SHP77 (cell line): Measurements from ENCODE around the gene GGN.
"Not testable (repeated sequence)": the region's sequence is repeated elsewhere in the genome, so short reads cannot be mapped to it uniquely, and the experiment has no call there.

Experiments used
- DNase-seq, 2 experiments: peaks; one replicate each; lab custom pipeline; 2025; lab: John Stamatoyannopoulos, UW

Gene GGN

GRCh38 chr19:38386971-38387549 lies 774 bp downstream of the GGN start:
- DNase-seq: no peak

DNA sequence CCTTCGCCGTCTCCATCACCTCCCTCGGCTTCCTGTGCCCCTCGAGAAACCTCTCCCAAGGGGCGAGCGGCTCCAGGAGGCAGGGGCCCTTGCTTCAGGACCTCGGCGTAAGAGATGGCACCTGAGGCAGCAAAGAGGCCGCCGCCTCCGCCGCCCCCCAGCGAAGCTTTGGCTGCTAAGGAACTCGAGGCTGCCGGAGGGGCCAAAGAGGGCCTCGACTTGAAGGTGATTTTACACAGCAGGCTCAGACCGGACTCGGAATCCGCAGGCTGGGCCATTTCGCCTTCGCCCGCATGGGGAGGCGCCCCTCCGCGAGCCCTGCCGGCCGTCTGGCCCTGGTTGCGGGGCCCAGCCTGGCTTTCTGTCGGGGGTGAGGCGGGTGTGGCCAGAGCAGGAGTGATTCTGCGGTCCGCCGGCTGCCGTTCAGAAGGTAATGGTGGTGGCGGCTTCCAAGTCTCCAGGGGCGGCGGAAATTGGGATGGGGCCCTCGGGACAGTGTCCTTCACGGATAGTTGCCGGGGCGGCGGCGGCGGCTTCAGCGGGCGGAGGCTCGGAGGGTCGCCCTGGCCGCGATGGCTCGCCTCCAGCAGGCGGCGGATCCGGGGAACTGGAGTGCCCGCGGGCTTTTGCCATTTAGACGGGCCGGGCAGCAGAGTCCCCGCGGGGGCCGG lies 1.4 kb downstream of the GGN start:
- DNase-seq: no peak

DNA sequence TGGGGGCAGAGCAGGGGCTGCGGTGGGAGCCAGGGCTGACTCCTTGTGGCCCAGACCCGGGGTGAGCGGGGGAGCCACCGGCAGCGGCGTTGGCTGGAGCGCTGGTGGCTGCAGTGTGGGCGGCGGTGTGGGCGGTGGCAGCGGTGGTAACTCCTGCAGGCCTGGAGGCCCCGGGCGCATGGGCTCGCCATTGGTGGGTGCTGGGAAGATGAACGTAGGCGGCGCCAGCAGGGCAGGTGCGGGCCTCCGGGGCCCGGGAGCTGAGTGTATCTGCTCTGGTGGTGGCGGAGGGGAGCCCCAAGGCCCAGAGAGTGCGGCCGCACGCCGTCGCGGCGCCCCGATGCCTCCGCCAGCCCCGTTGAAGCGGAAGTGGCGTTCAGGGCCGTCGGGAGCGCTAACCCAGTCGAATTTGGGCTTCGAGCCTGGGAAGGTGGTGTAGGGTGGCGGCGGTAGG lies 2.0 kb downstream of the GGN start:
- no peak for DNase-seq

- DNase-seq: no peak
Observed at GRCh38 chr19:38385057-38385803, 2.6 kb downstream of the GGN start.

DNA sequence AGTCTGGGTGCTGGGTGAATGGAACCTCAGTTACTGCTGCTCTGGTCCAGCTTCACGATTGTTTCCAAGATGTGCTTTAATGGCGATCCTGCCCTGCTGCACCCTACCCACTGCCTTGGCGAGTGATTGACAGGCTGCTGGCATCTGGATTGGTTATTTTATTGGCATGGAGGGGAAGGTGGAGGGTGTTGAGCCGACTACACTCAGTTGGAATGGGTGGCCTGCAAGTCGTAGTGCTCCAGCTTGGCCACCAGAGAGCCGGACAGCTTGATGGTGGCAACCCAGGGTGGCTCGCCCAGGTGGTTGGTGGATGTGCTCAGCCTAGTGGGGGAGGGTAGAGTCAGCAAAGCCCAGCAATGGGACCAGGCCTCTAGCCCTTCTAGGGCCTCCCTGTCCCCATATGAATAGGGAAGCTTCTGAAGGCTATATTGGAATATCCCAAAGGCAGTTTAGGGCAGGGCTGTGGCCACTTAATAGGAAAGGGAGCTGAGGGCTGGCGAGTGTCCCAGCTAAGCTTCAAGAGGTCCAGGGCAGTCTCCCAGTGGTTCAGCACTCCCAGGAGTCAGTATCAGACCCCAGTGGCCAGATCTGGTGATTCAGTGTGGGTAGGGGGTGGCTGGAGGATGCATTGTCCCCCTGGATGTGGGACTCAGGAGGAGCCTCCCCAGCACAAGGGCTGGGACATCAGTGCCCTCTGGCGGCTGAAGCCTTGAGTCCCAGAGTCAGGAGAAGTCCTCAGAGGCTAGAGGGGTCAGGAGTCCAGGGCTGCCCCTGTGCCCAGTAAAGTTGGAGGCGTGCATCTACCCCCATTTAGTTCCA lies 3.4 kb downstream of the GGN start:
- DNase-seq: peak; percentile 32 to 41

DNA sequence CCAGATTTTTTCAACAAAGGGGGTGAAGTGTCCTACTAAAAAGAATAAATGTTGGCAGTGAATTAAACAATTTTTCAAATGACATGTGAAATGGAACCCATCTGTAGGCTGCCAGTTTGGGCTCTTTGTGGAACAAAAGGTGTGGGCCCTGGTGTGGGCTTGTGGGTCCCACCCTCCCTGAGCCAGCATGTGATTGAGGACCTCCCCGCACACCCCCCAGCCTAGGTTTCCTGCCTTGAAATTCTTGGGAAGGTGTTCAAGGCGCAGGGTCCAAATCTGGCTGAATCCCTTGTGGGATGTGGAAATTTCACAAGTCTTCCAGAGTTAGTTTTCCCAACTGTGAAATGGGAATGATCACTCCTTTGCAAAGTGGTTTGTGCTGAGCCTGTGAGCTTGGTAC lies 4.1 kb downstream of the GGN start:
- no peak for DNase-seq

DNA sequence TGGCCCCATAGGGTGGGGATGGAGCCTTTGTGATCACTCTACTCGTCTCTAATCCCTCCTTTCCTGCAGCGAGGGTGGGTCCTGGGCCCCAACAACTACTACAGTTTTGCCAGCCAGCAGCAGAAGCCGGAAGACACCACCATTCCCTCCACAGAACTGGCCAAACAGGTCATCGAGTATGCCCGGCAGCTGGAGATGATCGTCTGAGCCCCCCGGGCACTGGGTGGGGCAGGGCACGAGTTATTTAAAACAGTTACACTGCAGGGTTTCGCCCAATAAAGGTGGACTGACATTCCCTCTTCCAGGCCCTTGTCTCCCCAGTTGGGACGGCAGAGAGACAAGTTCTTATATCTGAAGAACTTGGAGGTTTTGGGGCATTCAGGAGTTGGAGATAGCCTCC lies 4.7 kb downstream of the GGN start:
- no peak for DNase-seq

GRCh38 chr19:38381138-38381537 lies 6.7 kb downstream of the GGN start:
- DNase-seq: no peak

GRCh38 chr19:38378866-38379265 lies 9.0 kb downstream of the GGN start:
- no peak for DNase-seq

DNA sequence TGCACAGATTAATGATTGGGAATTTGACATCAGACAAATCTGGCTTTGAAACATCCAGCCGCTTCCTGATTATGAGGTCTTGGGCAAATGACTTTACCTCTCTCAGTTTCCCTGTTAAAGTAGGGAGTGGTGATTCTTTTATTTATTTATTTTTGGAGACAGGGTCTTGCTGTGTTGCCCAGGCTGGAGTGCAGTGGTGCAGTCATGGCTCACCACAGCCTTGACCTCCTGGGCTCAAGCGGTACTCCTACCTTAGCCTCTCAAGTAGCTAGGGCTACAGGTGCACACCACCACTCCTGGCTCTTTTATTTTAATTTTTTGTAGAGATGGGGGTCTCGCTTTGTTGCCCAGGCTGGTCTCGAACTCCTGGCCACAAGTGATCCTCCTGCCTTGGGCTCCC lies 10.8 kb downstream of the GGN start:
- no peak for DNase-seq

DNA sequence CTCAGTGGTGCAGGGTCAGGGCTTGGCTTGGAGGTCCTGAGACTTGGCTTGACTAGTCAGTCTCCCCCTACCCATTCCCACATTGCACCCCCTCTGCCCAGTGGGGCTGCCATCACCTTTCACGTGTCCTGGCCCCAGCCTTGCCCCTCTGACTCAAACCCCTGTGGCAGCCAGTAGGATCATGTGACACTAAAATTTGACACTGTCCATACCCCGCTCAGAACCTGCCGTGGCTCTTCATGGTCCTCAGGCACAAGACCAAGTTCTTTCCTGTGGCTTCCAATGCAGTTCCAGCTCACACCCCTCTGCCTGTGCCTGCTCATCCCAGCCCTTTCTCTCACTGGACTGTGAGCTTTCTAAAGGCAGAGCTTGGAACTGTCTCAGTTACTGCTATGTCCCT lies 11.3 kb downstream of the GGN start:
- DNase-seq: no peak

- DNase-seq: no peak
Observed at GRCh38 chr19:38375748-38376147, 12.1 kb downstream of the GGN start.

GRCh38 chr19:38375098-38375493 lies 12.7 kb downstream of the GGN start:
- DNase-seq: no peak

GRCh38 chr19:38374332-38375097 lies 13.3 kb downstream of the GGN start, which contains the start of gene PSMD8:
Gene PSMD8, plus strand, starts transcription at chr19:38374571. Its CDS starts 31 bp downstream, at chr19:38374602.
- DNase-seq: peak; percentile 100

- no peak for DNase-seq
Observed at GRCh38 chr19:38373907-38374331, 13.9 kb downstream of the GGN start.

GRCh38 chr19:38371081-38371480 lies 16.8 kb downstream of the GGN start:
- no peak for DNase-seq

DNA sequence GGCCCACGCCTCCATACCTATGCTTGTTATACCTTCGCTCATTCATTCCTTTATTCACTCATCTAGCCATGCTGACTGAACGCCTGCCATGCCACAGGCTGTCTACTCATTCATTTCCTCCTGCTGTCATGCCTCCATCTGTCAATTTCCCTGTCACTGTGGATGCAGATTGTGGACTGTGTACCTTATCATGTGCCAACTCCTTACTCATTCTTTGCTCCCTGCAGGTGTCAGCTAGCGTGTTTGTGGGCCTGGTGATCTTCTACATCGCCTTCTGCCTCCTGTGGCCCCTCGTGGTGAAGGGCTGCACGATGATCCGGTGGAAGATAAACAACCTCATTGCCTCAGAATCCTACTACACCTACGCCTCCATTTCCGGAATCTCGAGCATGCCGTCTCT lies 17.5 kb downstream of the GGN start:
- DNase-seq: no peak

GRCh38 chr19:38369584-38369983 lies 18.2 kb downstream of the GGN start:
- no peak for DNase-seq

- DNase-seq: no peak
Observed at GRCh38 chr19:38367041-38367440, 20.8 kb downstream of the GGN start.

DNA sequence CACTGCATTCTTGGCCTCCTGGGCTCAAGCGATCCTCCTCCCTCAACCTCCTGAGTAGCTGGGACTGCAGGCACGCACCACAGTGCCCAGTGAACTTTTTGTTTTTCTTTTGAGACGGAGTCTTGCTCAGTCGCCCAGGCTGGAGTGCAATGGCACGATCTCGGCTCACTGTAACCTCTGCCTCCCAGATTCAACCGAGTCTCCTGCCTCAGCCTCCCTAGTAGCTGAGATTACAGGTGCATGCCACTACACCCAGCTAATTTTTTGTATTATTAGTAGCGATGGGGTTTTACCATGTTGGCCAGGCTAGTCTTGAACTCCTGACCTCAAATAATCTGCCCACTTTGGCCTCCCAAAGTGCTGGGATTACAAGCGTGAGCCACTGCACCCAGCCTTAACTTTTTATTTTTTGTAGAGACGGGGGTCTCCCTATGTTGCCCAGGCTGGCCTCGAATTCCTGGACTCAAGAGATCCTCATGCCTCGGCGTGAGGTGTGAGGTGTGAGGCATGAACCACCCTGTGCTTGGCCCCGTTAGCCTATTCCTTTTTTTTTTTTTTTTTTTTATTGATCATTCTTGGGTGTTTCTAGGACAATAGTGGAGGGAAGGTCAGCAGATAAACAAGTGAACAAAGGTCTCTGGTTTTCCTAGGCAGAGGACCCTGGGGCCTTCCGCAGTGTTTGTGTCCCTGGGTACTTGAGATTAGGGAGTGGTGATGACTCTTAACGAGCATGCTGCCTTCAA lies 24.7 kb downstream of the GGN start:
- DNase-seq: not testable (repeated sequence)
